Fibroblast of skin of scalp (primary cell): ENCODE data around the gene ATP8B2. TPM values are rescaled to one million over a fixed set of nuclear protein-coding genes. Genes with fewer than 3 reads are reported as not detected.
"Not testable (repeated sequence)": the region's sequence is repeated elsewhere in the genome, so short reads cannot be mapped to it uniquely, and the experiment has no call there.

ENCODE experiments used
- DNase-seq: peaks from one replicate; pipeline ENCODE4 v3.0.0-alpha.2; 2013
- polyA plus RNA-seq, 2 experiments: library from polyadenylated mRNA; unstranded; fragments of 120-200 nt; gene quantifications; one replicate each; pipeline ENCODE4 v1.2.1, GENCODE V29; 2013; ENCODE audit not compliant: insufficient read length in 2 of 2

Gene ATP8B2, protein sequence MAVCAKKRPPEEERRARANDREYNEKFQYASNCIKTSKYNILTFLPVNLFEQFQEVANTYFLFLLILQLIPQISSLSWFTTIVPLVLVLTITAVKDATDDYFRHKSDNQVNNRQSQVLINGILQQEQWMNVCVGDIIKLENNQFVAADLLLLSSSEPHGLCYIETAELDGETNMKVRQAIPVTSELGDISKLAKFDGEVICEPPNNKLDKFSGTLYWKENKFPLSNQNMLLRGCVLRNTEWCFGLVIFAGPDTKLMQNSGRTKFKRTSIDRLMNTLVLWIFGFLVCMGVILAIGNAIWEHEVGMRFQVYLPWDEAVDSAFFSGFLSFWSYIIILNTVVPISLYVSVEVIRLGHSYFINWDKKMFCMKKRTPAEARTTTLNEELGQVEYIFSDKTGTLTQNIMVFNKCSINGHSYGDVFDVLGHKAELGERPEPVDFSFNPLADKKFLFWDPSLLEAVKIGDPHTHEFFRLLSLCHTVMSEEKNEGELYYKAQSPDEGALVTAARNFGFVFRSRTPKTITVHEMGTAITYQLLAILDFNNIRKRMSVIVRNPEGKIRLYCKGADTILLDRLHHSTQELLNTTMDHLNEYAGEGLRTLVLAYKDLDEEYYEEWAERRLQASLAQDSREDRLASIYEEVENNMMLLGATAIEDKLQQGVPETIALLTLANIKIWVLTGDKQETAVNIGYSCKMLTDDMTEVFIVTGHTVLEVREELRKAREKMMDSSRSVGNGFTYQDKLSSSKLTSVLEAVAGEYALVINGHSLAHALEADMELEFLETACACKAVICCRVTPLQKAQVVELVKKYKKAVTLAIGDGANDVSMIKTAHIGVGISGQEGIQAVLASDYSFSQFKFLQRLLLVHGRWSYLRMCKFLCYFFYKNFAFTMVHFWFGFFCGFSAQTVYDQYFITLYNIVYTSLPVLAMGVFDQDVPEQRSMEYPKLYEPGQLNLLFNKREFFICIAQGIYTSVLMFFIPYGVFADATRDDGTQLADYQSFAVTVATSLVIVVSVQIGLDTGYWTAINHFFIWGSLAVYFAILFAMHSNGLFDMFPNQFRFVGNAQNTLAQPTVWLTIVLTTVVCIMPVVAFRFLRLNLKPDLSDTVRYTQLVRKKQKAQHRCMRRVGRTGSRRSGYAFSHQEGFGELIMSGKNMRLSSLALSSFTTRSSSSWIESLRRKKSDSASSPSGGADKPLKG
- polyA plus RNA-seq (2013, experiment 1 of 2; ENCODE audit: insufficient read length) = 68.7 TPM
- 66.9 TPM for polyA plus RNA-seq (2013, experiment 2 of 2; ENCODE audit: insufficient read length)

DNA sequence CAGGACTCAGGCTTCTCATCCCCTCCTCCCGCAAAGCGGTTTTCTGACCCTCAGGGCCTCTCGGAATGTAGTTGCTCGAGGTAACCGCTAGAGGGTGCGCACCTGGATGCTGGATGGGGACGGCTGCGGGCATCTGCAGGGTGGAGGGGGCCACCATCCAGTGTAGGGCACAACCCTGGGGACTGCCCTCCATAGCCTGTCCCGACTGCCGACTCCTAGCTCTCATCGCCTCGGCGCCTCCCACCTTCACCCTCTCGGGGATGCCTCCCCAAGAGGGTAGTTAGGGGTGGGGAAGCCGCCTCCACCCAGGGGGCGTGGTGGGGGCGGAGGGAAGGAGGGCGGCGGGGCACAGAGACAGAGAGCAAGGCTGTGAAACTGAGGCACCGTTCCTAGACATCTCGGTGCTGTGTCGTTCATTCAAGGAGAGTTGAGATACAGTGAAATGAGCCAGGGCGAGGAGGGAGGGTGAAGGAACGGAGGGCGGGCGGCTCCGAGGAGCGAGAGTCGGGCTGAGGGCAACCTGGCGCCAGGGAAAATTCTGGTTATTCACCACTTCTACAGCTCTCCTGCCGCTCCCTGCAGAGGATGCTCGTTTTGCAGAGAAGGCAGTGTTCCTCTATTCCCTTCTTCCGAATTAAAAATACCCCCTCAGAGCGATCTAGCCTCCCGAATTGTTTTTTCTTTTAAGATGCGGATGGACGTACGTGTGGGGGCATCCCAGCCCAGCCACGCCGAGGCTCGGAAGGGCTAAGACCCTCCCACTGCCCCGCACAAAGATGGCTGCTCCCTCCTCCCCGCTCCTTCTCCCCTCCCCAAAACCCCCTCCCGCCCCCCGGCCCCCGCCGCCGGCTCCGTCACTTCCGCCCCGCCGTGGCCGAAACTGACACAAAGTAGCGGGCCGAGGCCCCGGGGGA, at the start of gene ATP8B2:
TSS of gene ATP8B2 (plus strand) at position 857 of the 914 bp plus-strand sequence. CDS start 2,617 bp downstream, outside the sequence.
- peak; percentile 84 for DNase-seq

DNA sequence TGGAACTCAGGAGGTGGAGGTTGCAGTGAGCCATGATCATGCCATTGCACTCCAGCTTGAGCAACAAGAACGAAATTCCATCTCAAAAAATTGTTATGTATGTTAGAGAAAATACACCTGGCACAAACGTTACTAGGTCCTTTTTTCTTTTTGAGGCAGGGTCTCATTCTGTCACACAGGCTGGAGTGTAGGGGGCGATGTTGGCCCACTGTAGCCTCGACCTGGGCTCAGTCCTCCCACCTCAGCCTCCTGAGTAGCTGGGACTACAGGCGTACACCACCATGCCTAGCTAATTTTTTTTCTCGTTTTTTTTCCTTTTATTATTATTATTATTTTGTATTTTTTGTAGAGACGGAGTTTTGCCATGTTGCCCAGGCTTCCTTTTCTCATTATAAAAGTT, 48.5 kb upstream of the ATP8B2 start:
- no peak for DNase-seq

DNA sequence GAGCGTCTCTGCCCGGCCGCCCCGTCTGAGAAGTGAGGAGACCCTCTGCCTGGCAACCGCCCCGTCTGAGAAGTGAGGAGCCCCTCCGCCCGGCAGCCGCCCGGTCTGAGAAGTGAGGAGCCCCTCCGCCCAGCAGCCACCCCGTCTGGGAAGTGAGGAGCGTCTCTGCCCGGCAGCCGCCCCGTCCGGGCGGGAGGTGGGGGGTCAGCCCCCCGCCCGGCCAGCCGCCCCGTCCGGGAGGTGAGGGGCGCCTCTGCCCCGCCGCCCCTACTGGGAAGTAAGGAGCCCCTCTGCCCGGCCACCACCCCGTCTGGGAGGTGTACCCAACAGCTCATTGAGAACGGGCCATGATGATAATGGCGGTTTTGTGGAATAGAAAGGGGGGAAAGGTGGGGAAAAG, 37.7 kb upstream of the ATP8B2 start:
- not testable (repeated sequence) for DNase-seq

DNA sequence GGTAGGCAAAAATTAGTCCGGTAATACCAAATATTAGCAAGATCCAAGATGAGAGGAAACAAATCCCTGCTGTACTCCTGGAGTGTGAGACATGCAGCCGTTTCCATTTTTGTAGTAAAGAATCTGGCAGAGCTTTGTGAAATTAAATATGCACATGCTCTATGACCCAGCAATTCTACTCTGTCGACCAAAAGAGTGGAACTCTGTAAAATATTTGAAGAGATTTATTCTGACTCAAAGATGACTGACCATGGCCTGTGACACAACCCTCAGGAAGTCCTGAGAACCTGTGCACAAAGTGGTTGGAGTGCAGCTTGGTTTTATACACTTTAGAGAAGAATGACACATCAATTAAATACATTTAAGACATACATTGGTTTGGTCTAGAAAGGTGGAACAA, 36.7 kb upstream of the ATP8B2 start:
- DNase-seq = no peak

DNA sequence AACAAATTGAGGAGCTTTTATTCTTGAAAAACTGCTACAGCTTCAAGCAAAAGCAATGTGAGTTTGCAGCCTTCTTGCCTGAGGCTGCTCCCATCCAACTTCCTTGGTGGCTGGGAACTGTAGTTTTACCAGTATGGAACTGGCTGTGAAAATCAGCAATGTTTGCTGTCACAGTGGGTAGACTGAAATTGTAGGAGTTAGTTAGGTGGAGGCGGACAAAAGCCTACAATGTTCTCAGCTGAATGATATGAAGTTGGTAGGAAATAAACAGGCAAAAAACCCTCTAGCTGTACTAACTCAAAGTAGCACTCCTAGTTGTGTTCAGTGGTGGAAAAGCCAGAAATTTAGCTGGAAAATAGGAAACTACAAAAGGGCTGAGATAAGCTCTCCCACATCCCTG, 34.4 kb upstream of the ATP8B2 start:
- no peak for DNase-seq

DNA sequence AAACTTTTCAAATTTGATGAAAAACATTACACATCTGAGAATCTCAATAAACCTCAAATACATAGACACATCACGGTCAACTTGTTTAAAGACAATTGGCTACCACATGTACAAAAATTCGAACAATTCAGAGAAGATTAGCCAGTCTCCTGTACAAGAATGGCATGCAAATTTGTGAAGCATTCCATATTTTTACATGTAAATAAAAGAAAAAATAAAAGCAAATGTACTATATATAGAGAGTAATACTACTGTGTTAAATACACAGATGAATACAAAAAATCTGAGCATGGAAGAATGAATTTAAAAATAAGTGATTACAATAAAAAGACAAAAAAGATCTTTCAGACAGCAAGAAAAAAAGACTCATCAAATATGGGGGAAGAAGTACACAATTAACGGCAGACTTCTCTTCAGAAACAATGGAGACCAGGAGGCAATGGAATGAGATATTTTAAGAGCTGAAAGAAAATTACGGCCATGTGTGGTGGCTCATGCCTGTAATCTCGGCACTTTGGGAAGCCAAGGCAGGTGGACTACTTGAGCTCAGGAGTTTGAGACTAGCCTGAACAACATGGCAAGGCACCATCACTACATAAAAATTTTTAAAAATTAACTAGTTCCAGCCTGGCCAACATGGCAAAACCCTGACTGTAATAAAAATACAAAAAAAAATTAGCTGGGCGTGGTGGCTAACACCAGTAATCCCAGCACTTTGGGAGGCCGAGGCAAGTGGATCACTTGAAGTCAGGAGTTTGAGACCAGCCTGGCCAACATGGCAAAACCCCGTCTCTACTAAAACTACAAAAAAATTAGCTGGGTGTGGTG, 29.7 kb upstream of the ATP8B2 start:
- no peak for DNase-seq

DNA sequence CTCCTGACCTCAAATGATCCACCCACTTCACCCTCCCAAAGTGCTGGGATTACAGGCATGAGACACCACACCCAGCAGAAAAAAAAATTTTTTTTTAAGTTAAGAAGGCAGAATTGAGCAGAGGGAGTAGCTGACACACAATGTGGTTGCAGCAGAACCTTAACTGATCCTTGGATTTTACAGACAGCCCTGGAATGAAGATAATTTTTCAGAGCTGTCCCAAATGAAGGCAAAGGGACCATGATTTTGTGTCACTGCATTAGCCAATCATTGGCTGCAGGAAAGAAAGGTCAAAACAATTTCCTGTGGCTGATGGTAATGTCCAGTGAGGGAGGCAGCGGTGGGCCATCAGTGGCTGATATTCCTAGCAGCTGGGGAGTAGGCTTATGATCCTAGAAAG, 23.7 kb upstream of the ATP8B2 start:
- DNase-seq = no peak

DNA sequence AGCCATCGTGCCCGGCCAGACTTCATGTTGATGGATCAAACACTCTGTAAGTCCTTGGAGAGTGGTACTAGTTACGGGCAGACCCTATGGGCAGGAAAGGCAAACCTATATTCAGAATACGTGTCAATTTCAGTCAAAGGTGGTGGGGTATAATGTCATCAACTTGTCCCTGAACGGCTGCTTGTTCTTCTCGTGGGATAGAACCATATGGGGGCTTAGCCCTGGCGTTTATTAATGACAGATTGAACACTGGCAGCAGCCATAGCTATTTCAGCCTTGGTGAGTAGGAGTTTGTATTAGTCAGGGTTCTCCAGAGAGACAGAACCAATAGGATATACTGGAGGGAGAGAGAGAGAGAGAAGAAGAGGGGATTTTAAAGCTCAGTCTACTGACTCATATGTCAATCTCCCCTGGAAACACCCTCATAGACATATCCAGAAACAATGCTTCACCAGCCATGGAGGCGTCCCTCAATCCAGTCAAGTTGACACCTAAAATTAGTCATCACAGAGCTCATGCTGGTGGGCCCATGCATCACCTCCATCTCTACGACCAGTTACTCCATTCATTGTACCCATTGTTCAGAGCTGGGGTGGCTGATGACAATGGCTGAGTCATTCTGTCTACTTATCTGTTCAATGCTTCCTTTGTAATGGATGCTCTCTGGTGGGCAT, 20.5 kb upstream of the ATP8B2 start:
- no peak for DNase-seq

DNA sequence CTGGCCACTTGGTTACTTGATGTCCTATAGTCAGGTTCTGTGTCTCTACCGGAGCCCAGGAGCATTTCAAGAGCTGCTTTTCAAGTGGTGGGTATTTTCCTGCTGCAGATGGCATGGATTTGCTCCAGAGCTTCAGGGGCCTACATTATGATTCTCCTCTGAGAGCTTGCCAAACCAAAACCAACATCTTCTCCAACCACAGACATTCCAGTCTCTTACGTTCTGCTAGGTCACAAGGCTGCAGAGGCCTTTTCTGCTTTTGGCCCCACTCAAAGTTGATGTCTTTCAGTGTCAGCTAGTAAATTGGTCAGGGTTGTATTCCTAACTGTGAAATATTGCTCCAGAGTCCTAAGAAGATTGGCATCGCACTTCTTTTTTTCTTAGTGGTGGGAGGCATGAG, 19.2 kb upstream of the ATP8B2 start:
- DNase-seq = no peak

DNA sequence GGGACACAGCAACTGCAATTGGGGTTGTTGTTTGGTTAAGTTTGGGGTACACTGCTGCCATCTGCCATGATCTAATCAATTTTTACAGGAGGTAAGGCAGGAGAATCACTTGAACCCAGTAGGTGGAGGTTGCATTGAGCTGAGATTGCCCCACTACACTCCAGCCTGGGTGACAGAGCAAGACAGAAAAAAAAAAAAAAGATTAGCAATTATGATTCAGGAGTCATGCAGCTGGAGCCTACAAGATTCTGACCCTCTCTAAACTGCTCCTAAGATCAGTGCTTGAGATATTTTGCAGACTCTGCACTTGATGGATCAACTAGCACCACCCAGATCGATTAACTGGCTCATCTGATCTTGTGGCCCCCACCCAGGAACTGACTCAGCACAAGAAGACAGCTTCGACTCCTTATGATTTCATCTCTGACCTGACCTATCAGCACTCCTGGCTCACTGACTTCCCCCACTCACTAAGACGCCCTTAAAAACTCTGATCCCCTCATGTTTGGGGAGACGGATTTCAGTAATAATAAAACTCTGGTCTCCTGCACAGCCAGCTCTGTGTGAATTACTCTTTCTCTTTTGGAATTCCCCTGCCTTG, 17.6 kb upstream of the ATP8B2 start:
- not testable (repeated sequence) for DNase-seq

DNA sequence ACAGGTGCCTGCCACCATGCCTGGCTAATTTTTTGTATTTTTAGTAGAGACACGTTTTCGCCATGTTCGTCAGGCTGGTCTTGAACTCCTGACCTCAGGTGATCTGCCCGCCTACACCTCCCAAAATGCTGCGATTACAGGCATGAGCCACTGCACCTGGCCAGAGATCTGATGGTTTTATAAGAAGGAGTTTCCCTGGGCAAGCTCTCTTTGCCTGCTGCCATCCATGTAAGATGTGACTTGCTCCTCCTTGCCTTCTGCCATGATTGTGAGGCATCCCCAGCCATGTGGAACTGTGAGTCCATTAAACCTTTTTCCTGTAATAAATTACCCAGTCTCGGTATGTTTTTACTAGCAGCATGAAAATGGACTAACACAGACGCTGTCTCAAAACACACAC, 16.2 kb upstream of the ATP8B2 start:
- DNase-seq = not testable (repeated sequence)

DNA sequence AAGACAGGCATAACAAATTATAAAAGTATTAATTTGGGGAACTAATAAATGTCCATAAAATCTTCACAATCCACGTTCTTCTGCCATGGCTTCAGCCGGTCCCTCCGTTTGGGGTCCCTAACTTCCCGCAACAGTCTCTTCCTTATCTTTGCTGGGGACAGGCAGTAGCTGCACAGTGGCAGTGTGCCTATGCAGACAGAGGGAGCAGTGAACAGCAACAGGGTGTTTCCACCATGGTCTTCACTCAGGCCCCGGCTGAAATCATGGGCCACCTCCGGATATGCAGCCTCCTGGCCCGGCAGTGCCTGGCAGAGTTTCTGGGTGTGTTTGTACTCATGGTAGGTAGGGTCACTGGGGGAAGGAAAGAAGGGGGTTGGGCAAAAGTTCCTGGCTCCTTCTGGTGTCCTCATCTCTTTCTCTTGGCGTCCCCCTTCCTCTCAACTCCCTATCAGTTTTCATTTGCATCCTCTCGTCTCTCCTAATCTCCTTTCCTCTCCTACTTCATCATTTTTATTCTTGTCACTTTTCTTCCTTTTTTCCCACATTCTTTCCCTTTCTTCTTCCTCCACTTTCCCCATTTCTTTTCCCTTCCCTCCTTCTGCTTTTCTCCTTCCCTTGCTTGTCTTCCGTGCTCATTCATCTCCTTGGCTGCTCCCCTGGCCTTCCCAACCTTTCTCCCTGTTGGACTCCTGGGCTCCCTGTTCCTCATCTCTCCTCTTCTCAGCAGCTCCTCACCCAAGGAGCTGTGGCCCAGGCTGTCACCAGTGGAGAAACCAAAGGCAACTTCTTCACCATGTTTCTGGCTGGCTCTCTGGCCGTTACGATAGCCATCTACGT, 12.9 kb upstream of the ATP8B2 start:
- not testable (repeated sequence) for DNase-seq

DNA sequence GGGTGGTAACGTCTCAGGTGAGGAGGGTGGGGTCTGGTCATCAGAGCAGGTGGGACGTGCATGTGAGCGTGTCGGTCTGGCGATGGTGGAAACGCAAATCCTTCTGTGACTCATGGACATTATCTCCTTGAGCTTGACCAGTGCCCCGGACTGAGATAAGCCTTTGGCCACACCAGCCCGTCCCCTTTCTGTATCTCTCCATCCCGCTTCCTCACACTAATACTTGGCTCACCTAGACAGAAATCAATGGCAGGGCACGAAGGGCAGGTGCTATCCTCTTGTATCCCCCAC, 12.3 kb upstream of the ATP8B2 start:
- DNase-seq = no peak

DNA sequence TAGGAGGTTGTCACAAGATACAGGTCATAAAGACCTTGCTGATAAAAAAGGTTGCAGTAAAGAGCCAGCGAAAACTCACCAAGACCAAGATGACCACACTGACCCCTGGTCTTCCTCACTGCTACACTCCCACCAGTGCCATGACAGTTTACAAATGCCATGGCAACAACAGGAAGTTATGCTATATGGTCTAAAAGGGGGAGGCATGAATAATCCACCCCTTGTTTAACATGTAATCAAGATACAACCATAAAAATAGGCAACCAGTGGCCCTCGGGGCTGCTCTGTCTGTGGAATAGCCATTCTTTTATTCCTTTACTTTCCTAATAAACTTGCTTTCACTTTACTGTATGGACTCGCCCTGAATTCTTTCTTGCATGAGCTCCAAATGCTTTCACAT, 11.1 kb upstream of the ATP8B2 start:
- DNase-seq = not testable (repeated sequence)

DNA sequence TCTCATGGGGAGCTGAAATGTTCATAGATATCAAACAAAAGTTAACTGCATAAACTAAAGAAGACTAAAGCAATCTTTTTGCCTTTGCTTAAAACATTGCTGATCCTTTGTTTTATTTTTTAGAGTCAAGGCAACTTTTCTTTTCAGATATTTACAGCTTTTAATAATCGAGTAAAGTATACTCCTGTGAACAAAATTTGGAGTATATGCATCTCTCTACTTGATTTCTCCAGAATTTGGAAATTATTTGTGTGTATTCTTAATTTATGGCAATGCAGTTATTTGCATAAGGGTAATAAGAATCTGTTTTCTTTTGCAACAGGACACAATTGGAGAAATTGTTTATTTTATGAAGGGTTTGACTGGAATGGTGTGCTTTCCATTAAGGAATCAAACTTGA, 8.6 kb upstream of the ATP8B2 start:
- no peak for DNase-seq

DNA sequence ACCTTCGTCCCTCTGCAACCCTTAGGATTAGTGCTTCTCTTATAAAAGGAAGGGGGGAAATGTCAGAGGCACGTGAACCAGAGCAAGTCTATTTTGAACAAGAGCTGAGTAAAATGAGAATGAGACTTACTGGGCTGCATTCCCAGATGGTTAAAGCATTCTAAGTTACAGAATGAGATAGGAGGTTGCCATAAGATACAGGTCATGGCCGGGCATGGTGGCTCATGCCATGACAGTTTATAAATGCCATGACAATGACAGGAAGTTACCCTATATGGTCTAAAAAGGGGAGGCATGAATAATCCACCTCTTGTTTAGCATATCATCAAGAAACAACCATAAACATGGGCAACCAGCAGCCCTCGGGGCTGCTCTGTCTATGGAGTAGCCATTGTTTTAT, 6.9 kb upstream of the ATP8B2 start:
- no peak for DNase-seq

DNA sequence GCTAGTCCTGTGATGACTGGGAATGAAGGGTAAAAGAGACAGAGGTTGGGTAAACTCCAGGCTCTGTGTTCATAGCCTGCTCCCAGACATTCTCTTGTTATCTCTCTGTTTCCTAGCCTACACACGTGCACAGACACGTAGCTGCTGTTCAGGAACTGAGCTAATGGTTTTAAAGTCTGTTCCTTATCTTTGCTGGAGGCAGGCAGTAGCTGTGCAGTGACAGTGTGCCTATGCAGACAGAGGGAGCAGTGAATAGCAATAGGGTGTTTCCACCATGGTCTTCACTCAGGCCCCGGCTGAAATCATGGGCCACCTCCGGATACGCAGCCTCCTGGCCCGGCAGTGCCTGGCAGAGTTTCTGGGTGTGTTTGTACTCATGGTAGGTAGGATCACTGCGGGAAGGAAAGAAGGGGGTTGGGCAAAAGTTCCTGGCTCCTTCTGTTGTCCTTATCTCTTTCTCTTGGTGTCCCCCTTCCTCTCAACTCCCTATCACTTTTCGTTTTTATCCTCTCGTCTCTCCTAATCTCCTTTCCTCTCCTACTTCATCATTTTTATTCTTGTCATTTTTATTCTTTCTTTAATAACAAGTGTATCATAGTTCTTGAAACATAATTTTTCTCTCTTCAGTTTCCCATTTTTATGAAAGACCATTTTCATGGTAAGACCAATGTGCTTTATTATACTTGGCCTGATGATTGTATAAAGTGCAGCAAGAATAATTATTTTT, 4.3 kb upstream of the ATP8B2 start, which contains the start of gene AQP10:
TSS of gene AQP10 (plus strand) at position 212 of the 727 bp plus-strand sequence. CDS start at position 275, 63 bp downstream.
- no peak for DNase-seq

DNA sequence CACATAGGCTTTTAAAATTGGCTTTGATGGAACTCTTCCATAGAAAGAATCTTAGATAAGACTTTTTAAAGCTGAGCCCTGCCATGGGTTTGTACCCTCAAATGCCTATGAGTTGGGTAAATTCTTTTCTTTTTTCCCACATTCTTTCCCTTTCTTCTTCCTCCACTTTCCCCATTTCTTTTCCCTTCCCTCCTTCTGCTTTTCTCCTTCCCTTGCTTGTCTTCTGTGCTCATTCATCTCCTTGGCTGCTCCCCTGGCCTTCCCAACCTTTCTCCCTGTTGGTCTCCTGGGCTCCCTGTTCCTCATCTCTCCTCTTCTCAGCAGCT, 3.8 kb upstream of the ATP8B2 start:
- DNase-seq = not testable (repeated sequence)
